ENCODE measurements around the gene NPPB.

Gene NPPB

DNA sequence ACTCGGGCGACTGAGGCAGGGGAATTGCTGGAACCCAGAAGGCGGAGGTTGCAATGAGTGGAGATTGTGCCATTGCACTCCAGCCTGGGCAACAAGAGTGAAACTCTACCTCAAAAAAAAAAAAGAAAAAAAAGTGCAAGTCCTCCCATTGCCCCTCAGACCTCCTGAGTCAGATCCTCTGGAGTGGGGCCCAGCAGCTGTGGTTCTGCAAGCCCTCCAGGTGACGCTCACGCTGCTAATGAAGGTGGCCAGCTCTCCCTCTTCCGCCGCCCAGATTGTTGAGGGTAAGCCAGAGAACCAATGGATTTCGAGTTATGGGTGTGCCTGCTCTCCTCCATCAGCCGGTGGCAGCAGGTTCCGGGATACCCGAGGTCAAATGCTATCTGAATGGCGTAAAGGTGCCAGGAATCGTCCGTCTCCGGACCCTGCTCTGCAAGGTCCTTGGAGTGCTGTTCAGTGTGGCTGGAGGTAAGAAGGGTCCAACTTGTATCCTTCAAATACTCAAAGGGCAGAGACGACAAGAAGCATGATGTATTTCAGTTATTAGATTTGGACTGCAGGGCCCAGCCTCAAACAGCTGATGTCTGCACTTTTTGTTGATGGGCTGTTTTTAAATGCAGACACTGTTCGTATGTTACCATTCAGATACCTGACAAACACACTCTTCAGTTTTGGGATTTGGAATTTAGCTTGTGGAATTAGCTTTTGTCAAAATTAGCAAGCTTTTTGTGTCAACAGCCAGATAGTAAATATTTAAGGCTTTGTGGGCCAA lies 35.2 kb downstream of the NPPB start:
- no peaks in the 10 kb centered on the region for H3K9me3 ChIP-seq (ENCODE audit: control insufficient read depth, insufficient read depth, low read length)
- no peaks in the 10 kb centered on the region for H3K27me3 ChIP-seq (ENCODE audit: control insufficient read depth, low read length)
- H3K9me2 ChIP-seq (replicated peaks; ENCODE audit: control insufficient read depth, low read length) = no peaks in the 10 kb centered on the region
- no peaks in the 10 kb centered on the region for H4K20me1 ChIP-seq (ENCODE audit: control insufficient read depth, insufficient read depth, low read depth, low read length)
- no peak overlapping the region for H3K4me3 ChIP-seq (ENCODE audit: low read length)
- H3K4me2 ChIP-seq (ENCODE audit: low read length) = no peak overlapping the region
- H3K79me2 ChIP-seq (ENCODE audit: control insufficient read depth, low read length) = no peaks in the 10 kb centered on the region
- peaks cover 3% of the 10 kb centered on the region; the same call in 1 of the 2 replicates for H3K4me1 ChIP-seq (ENCODE audit: control insufficient read depth, low read length)
- peaks cover 86% of the 10 kb centered on the region for H3K36me3 ChIP-seq (ENCODE audit: control insufficient read depth, low read length)
- TF ChIP-seq EZH2phosphoT487 (IDR thresholded peaks at IDR 0.05; ENCODE audit: borderline replicate concordance, low read length) (no peak), CTCF (IDR thresholded peaks at IDR 0.05; ENCODE audit: low read depth, low read length, poor library complexity, severe bottlenecking) (no peak)
- no peak overlapping the region for H3K27ac ChIP-seq (ENCODE audit: low read depth, low read length)
- H3F3A ChIP-seq (ENCODE audit: control insufficient read depth, insufficient read depth) = no peaks in the 10 kb centered on the region; the same call in 1 of the 2 replicates

DNA sequence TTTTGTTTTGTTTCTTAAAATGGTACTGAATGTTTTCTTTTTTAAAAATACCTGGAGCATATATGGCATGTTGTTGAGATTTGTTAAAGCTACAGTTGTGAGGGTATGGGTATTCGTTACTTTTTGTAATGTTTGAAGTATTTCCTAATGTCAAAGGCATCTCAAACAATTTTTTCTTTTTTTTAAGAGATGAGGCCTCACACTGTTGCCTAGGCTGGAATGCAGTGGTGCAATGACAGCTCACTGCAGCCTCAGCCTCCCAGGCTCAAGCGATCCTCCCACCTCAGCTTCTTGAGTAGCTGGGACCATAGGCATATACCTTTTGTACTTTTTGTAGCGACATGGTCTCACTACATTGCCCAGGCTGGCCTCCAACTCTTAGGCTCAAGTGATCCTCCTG lies 36.7 kb downstream of the NPPB start:
- Histone ChIP-seq H3K4me3 (ENCODE audit: low read length) (no peak overlapping the region), H3K36me3 (ENCODE audit: control insufficient read depth, low read length) (peaks cover 86% of the 10 kb centered on the region), H4K20me1 (ENCODE audit: control insufficient read depth, insufficient read depth, low read depth, low read length) (no peaks in the 10 kb centered on the region), H3K9me3 (ENCODE audit: control insufficient read depth, insufficient read depth, low read length) (no peaks in the 10 kb centered on the region), H3F3A (ENCODE audit: control insufficient read depth, insufficient read depth) (no peaks in the 10 kb centered on the region; the same call in 1 of the 2 replicates), H3K79me2 (ENCODE audit: control insufficient read depth, low read length) (peaks cover 6% of the 10 kb centered on the region; the same call in 1 of the 2 replicates), H3K4me2 (ENCODE audit: low read length) (no peak overlapping the region), H3K27ac (ENCODE audit: low read depth, low read length) (no peak overlapping the region), H3K9me2 (replicated peaks; ENCODE audit: control insufficient read depth, low read length) (no peaks in the 10 kb centered on the region), H3K4me1 (ENCODE audit: control insufficient read depth, low read length) (peaks cover 8% of the 10 kb centered on the region), H3K27me3 (ENCODE audit: control insufficient read depth, low read length) (no peaks in the 10 kb centered on the region)
- TF ChIP-seq CTCF (IDR thresholded peaks at IDR 0.05; ENCODE audit: low read depth, low read length, poor library complexity, severe bottlenecking) = no peak
- no peak for TF ChIP-seq EZH2phosphoT487 (IDR thresholded peaks at IDR 0.05; ENCODE audit: borderline replicate concordance, low read length)

- Histone ChIP-seq H3K27ac (ENCODE audit: low read depth, low read length) (no peak overlapping the region), H3K9me2 (replicated peaks; ENCODE audit: control insufficient read depth, low read length) (no peaks in the 10 kb centered on the region), H3K36me3 (ENCODE audit: control insufficient read depth, low read length) (peaks cover 85% of the 10 kb centered on the region), H3K4me2 (ENCODE audit: low read length) (no peak overlapping the region), H3K27me3 (ENCODE audit: control insufficient read depth, low read length) (no peaks in the 10 kb centered on the region), H3K9me3 (ENCODE audit: control insufficient read depth, insufficient read depth, low read length) (no peaks in the 10 kb centered on the region), H3K79me2 (ENCODE audit: control insufficient read depth, low read length) (peaks cover 44% of the 10 kb centered on the region), H3F3A (ENCODE audit: control insufficient read depth, insufficient read depth) (peaks cover 21% of the 10 kb centered on the region), H4K20me1 (ENCODE audit: control insufficient read depth, insufficient read depth, low read depth, low read length) (no peaks in the 10 kb centered on the region), H3K4me1 (ENCODE audit: control insufficient read depth, low read length) (peaks cover 50% of the 10 kb centered on the region), H3K4me3 (ENCODE audit: low read length) (no peak overlapping the region)
- no peak for TF ChIP-seq CTCF (IDR thresholded peaks at IDR 0.05; ENCODE audit: low read depth, low read length, poor library complexity, severe bottlenecking)
- no peak for TF ChIP-seq EZH2phosphoT487 (IDR thresholded peaks at IDR 0.05; ENCODE audit: borderline replicate concordance, low read length)
Measured at GRCh38 chr1:11817192-11817591, 41.6 kb downstream of the NPPB start.
